Measurements from ENCODE around the gene KHDC4.
"Not testable (repeated sequence)": the region's sequence is repeated elsewhere in the genome, so short reads cannot be mapped to it uniquely, and the experiment has no call there.

Gene KHDC4

GRCh38 chr1:155900161-155900560, 34.1 kb downstream of the KHDC4 start:
- DNase-seq (ENCODE audit: low spot score) = no peak

- no peak for DNase-seq (ENCODE audit: low spot score)
These were observed 34.5 kb downstream of the KHDC4 start for GRCh38 chr1:155899683-155900082.

- no peak for DNase-seq (ENCODE audit: low spot score)
These were observed 35.3 kb downstream of the KHDC4 start for GRCh38 chr1:155898888-155899287.

GRCh38 chr1:155897746-155898145, 36.5 kb downstream of the KHDC4 start:
- no peak for DNase-seq (ENCODE audit: low spot score)

GRCh38 chr1:155896476-155896875, 37.7 kb downstream of the KHDC4 start:
- DNase-seq (ENCODE audit: low spot score) = not testable (repeated sequence)

- DNase-seq (ENCODE audit: low spot score) = not testable (repeated sequence)
These were observed 38.6 kb downstream of the KHDC4 start for GRCh38 chr1:155895617-155896016.

DNA sequence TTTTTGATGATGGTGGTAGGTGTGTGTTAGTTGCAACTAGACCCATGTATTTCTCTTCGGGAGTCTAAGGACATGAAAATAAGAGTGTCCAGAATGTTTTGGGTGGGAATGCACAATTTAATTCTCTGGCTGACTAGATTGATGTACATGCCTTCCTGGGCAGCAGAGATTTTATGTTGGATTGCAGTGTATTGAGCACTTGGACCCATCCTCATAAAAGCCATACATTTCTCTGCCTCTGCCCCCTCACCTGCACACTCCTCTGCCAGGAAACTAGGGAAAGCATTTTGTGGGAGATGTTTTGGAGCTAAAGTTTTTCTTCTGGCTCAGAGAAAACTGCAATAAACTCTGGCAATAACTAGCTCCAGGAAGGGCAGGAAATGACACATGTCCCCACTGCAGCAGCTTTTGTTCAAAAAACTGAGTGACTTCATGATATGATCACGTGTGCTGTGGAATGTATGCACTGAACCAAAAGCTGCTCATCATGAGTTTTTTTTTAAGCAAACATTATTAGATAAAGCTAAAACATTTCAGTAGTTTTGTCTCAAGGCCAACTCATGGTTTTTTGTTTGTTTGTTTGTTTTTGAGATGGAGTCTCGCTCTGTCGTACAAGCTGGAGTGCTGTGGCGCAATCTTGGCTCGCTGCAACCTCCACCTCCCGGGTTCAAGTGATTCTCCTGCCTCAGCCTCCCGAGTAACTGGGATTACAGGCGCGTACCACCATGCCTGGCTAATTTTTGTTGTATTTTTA, 40.6 kb downstream of the KHDC4 start:
- DNase-seq (ENCODE audit: low spot score) = peak; percentile 38

DNA sequence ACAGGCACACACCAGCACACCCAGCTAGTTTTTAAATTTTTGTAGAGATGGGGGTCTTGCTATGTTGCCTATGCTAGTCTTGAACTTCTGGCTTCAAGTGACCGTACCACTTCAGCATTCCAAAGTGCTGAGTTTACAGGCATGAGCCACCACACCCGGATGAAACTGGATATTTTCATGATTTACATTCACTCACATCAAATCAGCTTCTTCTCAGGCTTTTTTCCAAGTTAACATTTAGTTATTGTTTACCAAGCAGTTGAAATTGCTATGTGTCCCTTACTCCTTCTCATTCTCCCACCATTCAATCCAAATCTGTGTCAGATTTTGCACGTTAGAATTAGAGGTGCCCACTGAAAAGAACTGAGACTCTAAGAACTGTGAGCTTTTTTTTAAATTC, 41.4 kb downstream of the KHDC4 start:
- no peak for DNase-seq (ENCODE audit: low spot score)

- no peak for DNase-seq (ENCODE audit: low spot score)
These were observed 44.0 kb downstream of the KHDC4 start for GRCh38 chr1:155890251-155890650.

DNA sequence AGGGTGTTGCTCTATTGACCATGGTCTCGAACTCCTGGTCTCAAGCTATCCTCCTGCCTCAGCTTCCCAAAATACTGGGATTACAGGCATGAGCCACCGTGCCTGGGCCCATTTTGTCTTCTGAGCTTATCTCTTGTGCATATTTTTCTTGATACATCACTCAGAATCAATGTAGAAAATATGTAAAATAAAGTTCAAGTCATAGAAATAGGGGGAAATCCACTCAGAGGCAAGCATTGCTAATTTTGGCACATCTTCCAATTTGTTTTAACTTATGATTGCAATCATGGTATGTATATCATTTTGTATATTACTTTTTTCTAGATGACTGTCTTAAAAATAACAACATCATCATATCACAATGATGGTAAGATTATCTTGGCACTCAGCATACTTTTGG, 44.6 kb downstream of the KHDC4 start:
- no peak for DNase-seq (ENCODE audit: low spot score)

DNA sequence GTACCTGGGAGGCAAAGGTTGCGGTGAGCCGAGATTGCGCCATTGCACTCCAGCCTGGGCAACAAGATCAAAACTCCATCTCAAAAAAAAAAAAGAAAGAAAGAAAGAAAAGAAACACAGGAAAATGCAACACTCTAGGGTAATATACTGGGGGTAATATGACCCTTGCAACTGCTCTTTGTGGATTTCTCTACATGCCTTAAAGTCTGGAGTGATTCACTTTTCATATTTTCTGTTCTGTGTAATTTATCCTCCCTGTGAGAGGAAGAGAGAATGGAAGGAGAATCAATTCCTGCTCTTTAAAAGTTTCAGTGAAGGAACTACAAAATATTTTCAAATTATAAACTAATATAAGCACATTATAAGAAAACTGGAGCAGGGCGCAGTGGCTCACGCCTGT, 45.7 kb downstream of the KHDC4 start:
- DNase-seq (ENCODE audit: low spot score) = no peak

DNA sequence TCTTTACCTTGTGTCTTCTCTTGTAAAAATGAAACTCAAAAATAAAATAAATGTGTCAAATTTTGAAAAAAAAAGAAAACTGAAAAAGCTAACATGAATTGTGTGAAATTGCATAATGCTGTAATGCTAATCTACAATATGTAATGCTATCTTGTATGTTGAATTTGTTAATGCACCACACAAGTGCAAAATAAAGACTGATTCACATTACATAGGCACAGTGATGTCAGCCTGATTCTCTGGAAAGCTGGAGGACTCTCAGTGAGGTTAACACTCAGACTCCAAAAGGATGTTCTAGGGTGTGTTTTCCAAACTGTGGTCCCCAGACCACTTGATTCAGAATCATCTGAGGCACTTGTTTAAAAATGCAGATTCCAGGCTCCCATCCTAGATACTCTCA, 49.2 kb downstream of the KHDC4 start:
- DNase-seq (ENCODE audit: low spot score) = no peak

DNA sequence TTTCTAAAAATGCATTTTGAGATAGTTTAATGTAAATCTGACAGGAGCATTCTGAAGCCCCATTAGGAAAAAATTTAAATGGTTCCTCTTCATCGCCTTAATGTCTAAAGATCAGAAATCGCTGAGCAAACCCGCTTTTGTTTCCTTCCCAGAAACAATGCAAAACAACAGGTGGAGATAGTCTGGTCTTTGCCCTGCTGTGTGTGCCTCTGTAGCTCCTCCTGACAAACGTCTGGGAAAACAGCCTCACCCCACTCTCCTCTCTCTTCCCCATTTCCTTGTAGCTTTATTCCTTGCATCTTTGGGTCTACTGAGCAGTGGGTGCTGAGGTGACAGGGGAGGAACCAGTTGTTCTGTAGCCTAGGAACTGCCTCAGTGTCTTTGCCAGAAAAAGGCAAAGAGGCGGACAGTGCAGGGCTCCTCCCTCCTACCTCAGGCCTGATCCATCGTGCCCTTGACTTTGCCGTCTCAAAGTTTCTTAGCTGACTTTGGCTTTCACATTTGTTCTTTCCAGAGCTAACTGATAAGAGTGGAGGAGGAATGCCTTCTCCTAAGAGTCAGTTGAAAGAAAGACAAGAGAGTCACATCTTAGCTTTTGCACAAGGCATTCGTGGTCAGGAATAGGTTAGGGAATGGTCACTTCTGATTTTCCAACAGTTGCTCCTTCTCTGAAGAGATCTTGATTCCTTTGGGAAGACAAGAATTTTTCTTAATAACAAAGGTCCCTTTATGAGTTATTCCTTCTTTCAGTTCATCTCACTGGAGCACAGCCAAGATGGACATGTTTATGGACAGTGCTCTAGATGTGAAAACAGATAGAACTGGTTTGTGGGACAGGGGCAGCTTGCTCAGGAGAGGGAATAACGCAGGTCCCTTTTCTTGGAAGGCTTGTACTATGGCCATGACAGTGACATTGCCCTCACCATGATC, 49.9 kb downstream of the KHDC4 start:
- no peak for DNase-seq (ENCODE audit: low spot score)

DNA sequence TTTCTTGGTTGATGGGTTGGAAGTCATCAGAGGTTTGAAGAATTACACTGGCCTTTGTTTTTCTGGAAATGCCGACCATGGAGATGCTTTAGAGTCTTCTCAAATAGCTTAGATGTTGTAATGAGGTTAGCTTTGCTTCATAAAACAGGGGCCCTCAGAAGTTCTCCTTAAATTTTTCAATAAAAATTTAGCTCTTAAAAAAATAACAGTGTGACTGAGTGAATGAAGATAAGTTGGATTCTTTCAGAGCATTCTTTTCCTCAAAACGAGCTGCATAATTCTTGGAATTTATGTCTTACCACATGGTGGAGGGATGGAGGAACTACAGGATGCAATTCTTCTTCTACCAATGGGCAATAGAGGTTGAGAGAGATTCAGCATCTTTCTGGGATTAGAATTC, 51.4 kb downstream of the KHDC4 start:
- no peak for DNase-seq (ENCODE audit: low spot score)

DNA sequence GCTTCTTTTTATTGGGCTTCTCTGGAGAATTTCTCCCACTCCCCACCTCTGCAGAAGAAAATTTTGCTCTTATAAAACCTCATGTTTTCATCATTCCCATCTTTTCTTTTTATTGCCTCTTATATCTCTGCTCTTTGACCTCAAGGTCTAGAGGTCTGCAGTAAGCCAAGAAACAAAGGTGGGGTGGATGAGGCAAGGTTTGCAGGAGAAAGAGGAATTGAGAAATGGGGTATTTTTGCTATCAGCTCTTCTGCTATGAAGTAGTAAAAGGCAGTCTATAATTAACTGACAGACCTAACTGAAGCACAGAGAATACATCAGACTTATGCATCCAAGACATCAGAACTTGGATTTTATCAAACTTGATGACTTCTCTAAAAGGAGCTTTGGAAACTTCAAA, 52.0 kb downstream of the KHDC4 start:
- DNase-seq (ENCODE audit: low spot score) = no peak

- DNase-seq (ENCODE audit: low spot score) = no peak
These were observed 53.3 kb downstream of the KHDC4 start for GRCh38 chr1:155880950-155881349.

DNA sequence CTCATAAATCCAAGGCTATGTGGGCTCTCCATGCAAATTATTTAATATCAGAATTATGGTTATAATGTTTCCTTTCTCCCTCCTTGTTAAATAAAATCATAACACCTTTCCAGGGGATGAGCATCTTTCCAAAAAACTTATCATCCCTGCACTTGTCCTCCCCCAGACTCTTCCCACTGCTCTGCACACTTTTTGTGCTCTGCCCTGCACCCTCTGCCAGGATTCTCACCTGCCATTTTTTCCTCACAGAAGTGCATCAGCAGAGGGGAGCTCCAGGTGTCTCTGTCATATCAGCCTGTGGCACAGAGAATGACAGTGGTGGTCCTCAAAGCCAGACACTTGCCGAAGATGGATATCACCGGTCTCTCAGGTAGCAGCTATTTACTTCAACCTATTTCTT, 54.0 kb downstream of the KHDC4 start:
- DNase-seq (ENCODE audit: low spot score) = no peak

GRCh38 chr1:155877945-155878344, 56.3 kb downstream of the KHDC4 start:
- DNase-seq (ENCODE audit: low spot score) = no peak

- no peak for DNase-seq (ENCODE audit: low spot score)
These were observed 60.4 kb downstream of the KHDC4 start for GRCh38 chr1:155873860-155874259.

- DNase-seq (ENCODE audit: low spot score) = no peak
These were observed 61.7 kb downstream of the KHDC4 start for GRCh38 chr1:155872527-155872926.

GRCh38 chr1:155871390-155871789, 62.8 kb downstream of the KHDC4 start:
- no peak for DNase-seq (ENCODE audit: low spot score)

GRCh38 chr1:155867766-155868165, 66.4 kb downstream of the KHDC4 start:
- no peak for DNase-seq (ENCODE audit: low spot score)

- DNase-seq (ENCODE audit: low spot score) = no peak
These were observed 69.8 kb downstream of the KHDC4 start for GRCh38 chr1:155864393-155864792.
